Glutamatergic neuron (in vitro differentiated cells): ENCODE measurements around the gene SLC17A2. TPM values are rescaled to one million over a fixed set of nuclear protein-coding genes. Genes with fewer than 3 reads are reported as not detected.
"Not testable (repeated sequence)": the region's sequence is repeated elsewhere in the genome, so short reads cannot be mapped to it uniquely, and the experiment has no call there.

ENCODE experiments used
- DNase-seq: peaks from one replicate; pipeline ENCODE4 v3.0.0; 2022
- H3K27ac Mint-ChIP-seq: one replicate; pipeline ENCODE4 v1.8.0; 2020; ENCODE audit warnings: mild to moderate bottlenecking, mixed read lengths, inconsistent platforms; ENCODE audit not compliant: unreplicated experiment
- H3K27me3 Mint-ChIP-seq: one replicate; pipeline ENCODE4 v1.8.0; 2020; ENCODE audit warnings: mild to moderate bottlenecking, moderate library complexity, mixed read lengths, inconsistent platforms; ENCODE audit not compliant: unreplicated experiment
- H3K36me3 Mint-ChIP-seq: one replicate; pipeline ENCODE4 v1.8.0; 2020; ENCODE audit warnings: mild to moderate bottlenecking, mixed read lengths, inconsistent platforms; ENCODE audit not compliant: unreplicated experiment
- H3K4me1 Mint-ChIP-seq: one replicate; pipeline ENCODE4 v1.8.0; 2020; ENCODE audit warnings: mild to moderate bottlenecking, low read depth, mixed read lengths, inconsistent platforms; ENCODE audit not compliant: unreplicated experiment
- H3K4me3 Mint-ChIP-seq: one replicate; pipeline ENCODE4 v1.8.0; 2020; ENCODE audit warnings: mild to moderate bottlenecking, mixed read lengths, inconsistent platforms; ENCODE audit not compliant: unreplicated experiment
- H3K9me3 Mint-ChIP-seq: one replicate; pipeline ENCODE4 v1.8.0; 2020; ENCODE audit warnings: mild to moderate bottlenecking, moderate library complexity, mixed read lengths, inconsistent platforms; ENCODE audit not compliant: unreplicated experiment
- CTCF ChIP-seq: fragments of 200-600 bp; sonication (generic); IDR thresholded peaks from one replicate; pipeline ENCODE4 v1.5.0; 2021; ENCODE audit not compliant: partially characterized antibody, unreplicated experiment
- total RNA-seq: library from RNA; stranded (reverse); fragmentation: NEBNext Ultra II Directional; extraction: Animal tissue kit (Norgen Biotek cat#: 25700); gene quantifications from one replicate; pipeline ENCODE4 v1.2.1, GENCODE V29; 2021; ENCODE audit not compliant: unreplicated experiment

The SLC17A2 gene
- total RNA-seq, 1 donor from 2014 or later: not detected

- Mint-ChIP-seq H3K9me3 (no peaks in the 10 kb centered on the region), H3K36me3 (peaks cover 4% of the 10 kb centered on the region), H3K27me3 (no peaks in the 10 kb centered on the region), H3K27ac (no peak overlapping the region), H3K4me1 (no peaks in the 10 kb centered on the region), H3K4me3 (no peak overlapping the region)
- no peak for DNase-seq
- TF ChIP-seq CTCF: no peak
Measured at GRCh38 chr6:25951296-25952032, 21.0 kb upstream of the SLC17A2 start.

- Mint-ChIP-seq H3K27ac (no peak overlapping the region), H3K9me3 (no peaks in the 10 kb centered on the region), H3K4me1 (no peaks in the 10 kb centered on the region), H3K27me3 (no peaks in the 10 kb centered on the region), H3K36me3 (peaks cover 4% of the 10 kb centered on the region), H3K4me3 (no peak overlapping the region)
- no peak for DNase-seq
- TF ChIP-seq CTCF: no peak
Measured at GRCh38 chr6:25950297-25950696, 19.8 kb upstream of the SLC17A2 start.

- Mint-ChIP-seq H3K27me3 (no peaks in the 10 kb centered on the region), H3K36me3 (peaks cover 4% of the 10 kb centered on the region), H3K4me1 (no peaks in the 10 kb centered on the region), H3K9me3 (no peaks in the 10 kb centered on the region), H3K4me3 (no peak overlapping the region), H3K27ac (no peak overlapping the region)
- no peak for TF ChIP-seq CTCF
- DNase-seq: no peak
Measured at GRCh38 chr6:25949695-25950094, 19.2 kb upstream of the SLC17A2 start.

GRCh38 chr6:25947492-25947891 lies 17.0 kb upstream of the SLC17A2 start:
- H3K36me3 Mint-ChIP-seq, H3K4me1 Mint-ChIP-seq, H3K27me3 Mint-ChIP-seq, H3K9me3 Mint-ChIP-seq, H3K4me3 Mint-ChIP-seq, H3K27ac Mint-ChIP-seq, DNase-seq: not testable (repeated sequence)

GRCh38 chr6:25946631-25947030 lies 16.1 kb upstream of the SLC17A2 start:
- Mint-ChIP-seq H3K9me3 (no peaks in the 10 kb centered on the region), H3K4me1 (no peaks in the 10 kb centered on the region), H3K4me3 (no peak overlapping the region), H3K27me3 (no peaks in the 10 kb centered on the region), H3K27ac (no peak overlapping the region), H3K36me3 (no peaks in the 10 kb centered on the region)
- no peak for DNase-seq
- TF ChIP-seq CTCF: no peak

- not testable (repeated sequence) for H3K9me3 Mint-ChIP-seq
Measured at GRCh38 chr6:25945738-25946137, 15.2 kb upstream of the SLC17A2 start.

More at GRCh38 chr6:25945738-25946137, 15.2 kb upstream of the SLC17A2 start:
- H3K27ac Mint-ChIP-seq, H3K4me3 Mint-ChIP-seq, DNase-seq, H3K27me3 Mint-ChIP-seq, H3K4me1 Mint-ChIP-seq, H3K36me3 Mint-ChIP-seq: not testable (repeated sequence)
